ENCODE results near the gene ATOX1. TPM values are rescaled to one million over a fixed set of nuclear protein-coding genes. Genes with fewer than 3 reads are reported as not detected.
"Not testable (repeated sequence)": the region's sequence is repeated elsewhere in the genome, so short reads cannot be mapped to it uniquely, and the experiment has no call there.

Gene ATOX1
- polyA plus RNA-seq, 1 experiment, result 156 TPM

DNA sequence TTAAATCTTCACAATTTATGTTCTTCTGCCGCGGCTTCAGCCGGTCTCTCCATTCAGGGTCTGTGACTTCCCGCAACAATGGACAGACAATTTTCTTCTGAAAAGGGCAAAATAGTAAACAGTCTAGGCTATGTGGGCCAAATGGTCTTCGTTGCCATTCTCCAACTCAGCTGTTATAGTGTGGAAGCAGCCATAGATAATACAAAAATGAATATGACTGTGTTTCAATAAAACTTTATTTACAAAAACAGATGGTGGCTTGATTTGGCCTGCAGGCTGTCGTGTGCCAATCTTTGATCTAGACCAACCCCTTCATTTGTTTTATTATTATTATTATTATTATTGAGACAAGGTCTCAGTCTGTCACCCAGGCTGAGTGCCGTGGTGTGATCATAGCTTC, 28.1 kb downstream of the ATOX1 start:
- no peak for DNase-seq (ENCODE audit: low read depth)
- Histone ChIP-seq H3K27me3 (ENCODE audit: control insufficient read depth, insufficient read depth, low read length) (no peaks in the 10 kb centered on the region), H3K36me3 (ENCODE audit: control insufficient read depth, insufficient read depth, low read length) (no peaks in the 10 kb centered on the region), H3K4me3 (ENCODE audit: low read depth, low read length) (no peak overlapping the region)
- ChIA-PET CTCF (interaction anchor here (1.3 to 1.6 kb wide), 2 partner anchors 11 to 71 kb away, joined by 3 to 6 read pairs; no protein-coding TSS in a partner anchor), POLR2A (no interaction called here)
- TF ChIP-seq, protein P1, sequence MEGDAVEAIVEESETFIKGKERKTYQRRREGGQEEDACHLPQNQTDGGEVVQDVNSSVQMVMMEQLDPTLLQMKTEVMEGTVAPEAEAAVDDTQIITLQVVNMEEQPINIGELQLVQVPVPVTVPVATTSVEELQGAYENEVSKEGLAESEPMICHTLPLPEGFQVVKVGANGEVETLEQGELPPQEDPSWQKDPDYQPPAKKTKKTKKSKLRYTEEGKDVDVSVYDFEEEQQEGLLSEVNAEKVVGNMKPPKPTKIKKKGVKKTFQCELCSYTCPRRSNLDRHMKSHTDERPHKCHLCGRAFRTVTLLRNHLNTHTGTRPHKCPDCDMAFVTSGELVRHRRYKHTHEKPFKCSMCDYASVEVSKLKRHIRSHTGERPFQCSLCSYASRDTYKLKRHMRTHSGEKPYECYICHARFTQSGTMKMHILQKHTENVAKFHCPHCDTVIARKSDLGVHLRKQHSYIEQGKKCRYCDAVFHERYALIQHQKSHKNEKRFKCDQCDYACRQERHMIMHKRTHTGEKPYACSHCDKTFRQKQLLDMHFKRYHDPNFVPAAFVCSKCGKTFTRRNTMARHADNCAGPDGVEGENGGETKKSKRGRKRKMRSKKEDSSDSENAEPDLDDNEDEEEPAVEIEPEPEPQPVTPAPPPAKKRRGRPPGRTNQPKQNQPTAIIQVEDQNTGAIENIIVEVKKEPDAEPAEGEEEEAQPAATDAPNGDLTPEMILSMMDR (IDR thresholded peaks at IDR 0.05; ENCODE audit: insufficient read depth, low read depth, low read length), result no peak

DNA sequence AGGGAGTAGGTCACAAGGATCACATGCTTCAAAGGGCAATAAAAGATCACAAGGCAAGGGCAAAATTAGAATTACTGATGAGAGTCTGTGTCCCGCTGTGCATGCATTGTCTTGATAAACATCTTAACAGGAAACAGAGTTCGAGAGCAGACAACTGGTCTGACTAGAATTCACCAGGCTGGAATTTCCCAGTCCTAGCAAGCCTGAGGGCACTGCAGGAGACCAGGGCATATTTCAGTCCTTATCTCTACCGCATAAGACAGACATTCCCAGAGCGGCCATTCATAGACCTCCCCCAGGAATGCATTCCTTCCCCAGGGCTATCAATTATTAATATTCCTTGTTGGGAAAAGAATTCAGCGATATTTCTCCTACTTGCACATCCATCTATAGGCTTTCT, 28.8 kb downstream of the ATOX1 start:
- H3K36me3 ChIP-seq (ENCODE audit: control insufficient read depth, insufficient read depth, low read length); POLR2A ChIA-PET; H3K27me3 ChIP-seq (ENCODE audit: control insufficient read depth, insufficient read depth, low read length); CTCF ChIA-PET; DNase-seq (ENCODE audit: low read depth); H3K4me3 ChIP-seq (ENCODE audit: low read depth, low read length): not testable (repeated sequence)

DNA sequence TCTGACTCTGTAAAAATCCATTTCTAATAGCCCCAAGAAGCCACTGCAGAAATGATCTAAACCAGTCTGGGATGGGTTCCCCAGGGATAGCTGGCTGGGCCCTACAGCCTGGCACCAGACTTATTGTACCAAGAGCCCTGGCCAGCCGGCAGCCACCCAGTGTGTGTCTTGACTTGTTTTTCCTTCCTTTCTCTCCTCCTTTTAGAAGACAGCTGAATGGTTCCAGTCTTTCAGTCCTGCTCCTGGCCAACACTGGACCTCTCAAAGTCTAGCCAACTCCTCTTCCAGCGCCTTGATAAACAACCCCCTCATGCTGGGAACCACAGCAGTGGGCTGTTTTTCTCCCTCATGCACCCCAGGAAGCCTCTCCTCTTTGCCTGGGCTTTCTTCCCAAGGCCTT, 34.1 kb downstream of the ATOX1 start:
- Histone ChIP-seq H3K36me3 (ENCODE audit: control insufficient read depth, insufficient read depth, low read length) (no peaks in the 10 kb centered on the region), H3K27me3 (ENCODE audit: control insufficient read depth, insufficient read depth, low read length) (no peaks in the 10 kb centered on the region), H3K4me3 (ENCODE audit: low read depth, low read length) (no peak overlapping the region)
- ChIA-PET POLR2A (no interaction called here), CTCF (interaction anchor here (0.9 to 7.4 kb wide), 2 partner anchors 14 to 59 kb away, joined by 3 to 109 read pairs; no protein-coding TSS in a partner anchor)
- DNase-seq (ENCODE audit: low read depth), result no peak
- TF ChIP-seq, protein P1 (IDR thresholded peaks at IDR 0.05; ENCODE audit: insufficient read depth, low read depth, low read length), result no peak

DNA sequence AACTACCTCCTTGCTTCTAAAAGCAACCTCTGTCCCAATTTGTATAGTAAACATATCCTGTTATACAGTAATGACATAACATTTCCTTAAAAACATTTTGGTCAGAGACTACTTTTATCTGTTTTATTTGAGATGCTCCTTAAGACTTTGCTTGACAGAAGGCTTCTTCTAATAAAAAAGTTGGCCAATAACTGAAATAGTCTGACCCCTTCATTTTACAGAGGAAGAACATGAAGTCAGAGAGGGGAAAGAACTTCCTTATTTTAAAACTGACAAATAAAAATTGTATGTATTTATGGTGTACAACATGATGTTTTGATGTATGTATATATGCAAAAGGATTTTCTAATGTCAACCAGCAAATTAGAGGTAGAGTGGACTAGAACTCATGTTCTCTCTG, 35.9 kb downstream of the ATOX1 start:
- H3K4me3 ChIP-seq (ENCODE audit: low read depth, low read length), result no peak overlapping the region
- ChIA-PET CTCF (interaction anchor here (4.9 to 7.4 kb wide), 2 partner anchors 15 to 64 kb away, joined by 40 to 109 read pairs; no protein-coding TSS in a partner anchor), POLR2A (interaction anchor here (0.6 kb wide), 1 partner anchor 23 kb away, joined by 3 read pairs; no protein-coding TSS in a partner anchor)
- TF ChIP-seq, protein P1 (IDR thresholded peaks at IDR 0.05; ENCODE audit: insufficient read depth, low read depth, low read length), result no peak
- no peaks in the 10 kb centered on the region for H3K27me3 ChIP-seq (ENCODE audit: control insufficient read depth, insufficient read depth, low read length)
- H3K36me3 ChIP-seq (ENCODE audit: control insufficient read depth, insufficient read depth, low read length), result no peaks in the 10 kb centered on the region
- no peak for DNase-seq (ENCODE audit: low read depth)

DNA sequence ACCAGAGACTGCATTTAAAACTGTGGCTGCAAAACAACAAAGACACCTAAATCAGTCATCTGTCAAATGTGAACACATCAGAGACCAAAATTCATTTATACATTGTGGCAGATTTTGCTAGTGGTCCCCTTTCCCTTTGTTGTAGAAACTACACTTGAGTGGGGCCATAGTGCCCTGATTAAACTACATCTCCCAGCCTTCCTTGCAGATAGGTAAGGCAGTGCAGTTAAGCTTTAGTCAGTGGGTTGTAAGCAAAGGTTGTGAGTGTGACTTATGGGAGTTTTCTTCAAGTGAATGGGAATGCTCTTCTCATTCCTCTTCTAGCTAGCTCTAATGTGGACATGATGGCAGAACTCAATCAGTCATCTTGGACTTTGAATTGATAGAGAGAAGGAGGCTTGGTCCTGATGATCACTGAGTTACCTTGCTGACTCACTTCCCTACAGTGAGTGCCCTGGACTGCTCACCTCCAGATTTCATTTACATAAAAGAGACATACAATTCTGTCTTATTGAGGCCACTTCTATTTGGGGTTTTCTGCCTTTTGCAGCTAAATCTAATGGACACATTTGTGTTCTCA, 36.5 kb downstream of the ATOX1 start:
- no peak overlapping the region for H3K4me3 ChIP-seq (ENCODE audit: low read depth, low read length)
- CTCF ChIA-PET, result interaction anchor here (0.9 to 7.4 kb wide), 7 partner anchors 10 to 70 kb away, joined by 3 to 109 read pairs (median 4); partner anchors contain the start of gene SPARC
- no peaks in the 10 kb centered on the region for H3K36me3 ChIP-seq (ENCODE audit: control insufficient read depth, insufficient read depth, low read length)
- POLR2A ChIA-PET, result interaction anchor here (0.6 to 0.9 kb wide), 3 partner anchors 18 to 35 kb away, joined by 3 to 5 read pairs (median 4); partner anchors contain the start of gene SPARC
- DNase-seq (ENCODE audit: low read depth), result no peak
- TF ChIP-seq, protein P1 (IDR thresholded peaks at IDR 0.05; ENCODE audit: insufficient read depth, low read depth, low read length), result no peak
- no peaks in the 10 kb centered on the region for H3K27me3 ChIP-seq (ENCODE audit: control insufficient read depth, insufficient read depth, low read length)

Measured in BJ (cell line).